HL-60 (cell line): ENCODE measurements around the gene TEC.

Source experiments
- DNase-seq, 2 experiments: peaks; one replicate each; pipeline ENCODE4 v3.0.0-alpha.2; 2010 to 2020; ENCODE audit warnings: low read depth in 1 of 2, low spot score in 1 of 2
- H3K27ac ChIP-seq: fragments of 250-450 bp; sonication (Bioruptor Pico); replicated peaks from 2 replicates; pipeline ENCODE4 v1.5.1; 2020; ENCODE audit warnings: mild to moderate bottlenecking, moderate library complexity
- H3K27me3 ChIP-seq: fragments of 250-450 bp; sonication (Bioruptor Pico); 2 replicates; pipeline ENCODE4 v1.5.1; 2021; ENCODE audit warnings: mild to moderate bottlenecking, moderate library complexity; ENCODE audit not compliant: insufficient read depth, poor library complexity, severe bottlenecking
- H3K4me3 ChIP-seq: replicated peaks from 2 replicates; pipeline ENCODE4 v1.5.1; 2011; ENCODE audit warnings: mild to moderate bottlenecking, control low read depth, low read length; ENCODE audit not compliant: insufficient read depth
- CTCF ChIP-seq: IDR thresholded peaks from one replicate; pipeline ENCODE4 v1.5.1; 2011; ENCODE audit warnings: low read length, control low read depth, inconsistent platforms; ENCODE audit not compliant: insufficient read depth
- GABPA ChIP-seq: IDR thresholded peaks from 2 replicates; pipeline ENCODE4 v1.6.1; 2012; ENCODE audit warnings: low read depth
- POLR2AphosphoS5 ChIP-seq: IDR thresholded peaks from 2 replicates; pipeline ENCODE4 v1.6.1; 2012; ENCODE audit warnings: low read depth
- REST ChIP-seq: IDR thresholded peaks from 2 replicates; pipeline ENCODE4 v1.6.1; 2012; ENCODE audit warnings: low read depth; ENCODE audit not compliant: insufficient replicate concordance
- SPI1 ChIP-seq: IDR thresholded peaks from 2 replicates; pipeline ENCODE4 v1.6.1; 2012; ENCODE audit warnings: low read depth, mild to moderate bottlenecking, borderline replicate concordance

The TEC gene

GRCh38 chr4:48262926-48263325 lies 6.7 kb downstream of the TEC start:
- DNase-seq = peak; percentile 29 to 47
- no peaks in the 10 kb centered on the region for H3K27me3 ChIP-seq
- H3K4me3 ChIP-seq = no peak overlapping the region
- no peak overlapping the region for H3K27ac ChIP-seq
- TF ChIP-seq REST (no peak), CTCF (no peak), POLR2AphosphoS5 (no peak), SPI1 (peak; percentile 31; the same call in 1 of the 2 replicates), GABPA (no peak)

GRCh38 chr4:48262484-48262883 lies 7.2 kb downstream of the TEC start:
- H3K27me3 ChIP-seq = no peaks in the 10 kb centered on the region
- no peak overlapping the region for H3K27ac ChIP-seq
- no peak for TF ChIP-seq SPI1
- TF ChIP-seq POLR2AphosphoS5 = no peak
- TF ChIP-seq GABPA = no peak
- no peak for TF ChIP-seq REST
- TF ChIP-seq CTCF = no peak
- H3K4me3 ChIP-seq = no peak overlapping the region
- DNase-seq = no peak

GRCh38 chr4:48261281-48261680 lies 8.4 kb downstream of the TEC start:
- TF ChIP-seq REST (no peak), POLR2AphosphoS5 (no peak), GABPA (no peak), CTCF (no peak), SPI1 (no peak)
- Histone ChIP-seq H3K27me3 (no peaks in the 10 kb centered on the region), H3K4me3 (no peak overlapping the region), H3K27ac (no peak overlapping the region)
- DNase-seq = no peak
